Neural cell (in vitro differentiated cells): ENCODE data around the gene ENOX1. TPM values are rescaled to one million over a fixed set of nuclear protein-coding genes. Genes with fewer than 3 reads are reported as not detected.

Source experiments
- H2AFZ ChIP-seq: fragments of 200-600, 300-800 bp; sonication (generic), shearing (Covaris generic); 2 replicates; pipeline ENCODE4 v1.6.0; 2014; ENCODE audit warnings: low read depth, mild to moderate bottlenecking, antibody characterized with exemption, low read length, moderate library complexity
- H3F3A ChIP-seq: fragments of 200-600 bp; shearing (Covaris generic); 2 replicates; pipeline ENCODE4 v1.6.1; 2016; ENCODE audit warnings: mild to moderate bottlenecking, moderate library complexity, mixed read lengths, antibody characterized with exemption, low read length; ENCODE audit not compliant: insufficient read depth, poor library complexity, severe bottlenecking
- H3K27ac ChIP-seq: fragments of 200-600, 300-800 bp; sonication (generic), shearing (Covaris generic); 2 replicates; pipeline ENCODE4 v1.5.1; 2014; ENCODE audit warnings: mild to moderate bottlenecking, low read length, moderate library complexity
- H3K27me3 ChIP-seq: fragments of 300-800, 200-600 bp; sonication (generic), shearing (Covaris generic); 2 replicates; pipeline ENCODE4 v1.6.0; 2014; ENCODE audit warnings: mild to moderate bottlenecking, low read depth, low read length, moderate library complexity; ENCODE audit not compliant: insufficient read depth
- H3K36me3 ChIP-seq: fragments of 300-800, 200-600 bp; sonication (generic), shearing (Covaris generic); 2 replicates; pipeline ENCODE4 v1.5.1; 2014; ENCODE audit warnings: mild to moderate bottlenecking, antibody characterized with exemption, low read length, moderate library complexity; ENCODE audit not compliant: insufficient read depth
- H3K4me2 ChIP-seq: fragments of 300-800, 200-600 bp; sonication (generic), shearing (Covaris generic); 2 replicates; pipeline ENCODE4 v1.6.0; 2014; ENCODE audit warnings: mild to moderate bottlenecking, low read length
- H3K4me3 ChIP-seq: fragments of 300-800, 200-600 bp; sonication (generic), shearing (Covaris generic); 2 replicates; pipeline ENCODE4 v1.5.1; 2014; ENCODE audit warnings: mild to moderate bottlenecking, low read length, moderate library complexity
- H3K79me2 ChIP-seq: fragments of 200-600 bp; shearing (Covaris generic); replicated peaks from 2 replicates; pipeline ENCODE4 v1.6.0; 2014; ENCODE audit warnings: mild to moderate bottlenecking, low read length, moderate library complexity; ENCODE audit not compliant: insufficient read depth
- H3K9ac ChIP-seq: fragments of 300-800, 200-600 bp; sonication (generic), shearing (Covaris generic); 2 replicates; pipeline ENCODE4 v1.6.1; 2016; ENCODE audit warnings: mild to moderate bottlenecking, low read length, mixed read lengths
- H3K9me2 ChIP-seq: fragments of 200-600 bp; shearing (Covaris generic); 2 replicates; pipeline ENCODE4 v1.6.1; 2016; ENCODE audit warnings: mild to moderate bottlenecking, low read length, mixed read lengths; ENCODE audit not compliant: insufficient read depth
- H3K9me3 ChIP-seq: fragments of 200-600, 300-800 bp; sonication (generic), shearing (Covaris generic); 2 replicates; pipeline ENCODE4 v1.6.1; 2016; ENCODE audit warnings: mild to moderate bottlenecking, mixed run types, low read length, moderate library complexity, mixed read lengths
- H4K20me1 ChIP-seq: fragments of 200-600 bp; shearing (Covaris generic); 2 replicates; pipeline ENCODE4 v1.6.1; 2016; ENCODE audit warnings: mild to moderate bottlenecking, mixed run types; ENCODE audit not compliant: insufficient read depth
- EP300 ChIP-seq: fragments of 450-650 bp; conservative IDR thresholded peaks from 2 replicates; pipeline ENCODE4 v1.6.1; 2014; ENCODE audit warnings: antibody characterized with exemption, mild to moderate bottlenecking, moderate library complexity; ENCODE audit not compliant: poor library complexity, severe bottlenecking
- EZH2 ChIP-seq: fragments of 200-600, 300-800 bp; shearing (Covaris generic), sonication (generic); IDR thresholded peaks from 2 replicates; pipeline ENCODE4 v1.6.1; 2014; ENCODE audit warnings: antibody characterized with exemption, low read length, borderline replicate concordance, mild to moderate bottlenecking; ENCODE audit not compliant: insufficient read depth, poor library complexity, severe bottlenecking
- MXI1 ChIP-seq: fragments of 450-650 bp; conservative IDR thresholded peaks from 2 replicates; pipeline ENCODE4 v1.6.1; 2014; ENCODE audit warnings: antibody characterized with exemption, mild to moderate bottlenecking; ENCODE audit not compliant: poor library complexity, severe bottlenecking
- POLR2AphosphoS5 ChIP-seq: IDR thresholded peaks from 2 replicates; pipeline ENCODE4 v1.6.1; 2012
- RAD21 ChIP-seq: fragments of 450-650 bp; conservative IDR thresholded peaks from 2 replicates; pipeline ENCODE4 v1.6.1; 2014; ENCODE audit warnings: antibody characterized with exemption, mild to moderate bottlenecking, moderate library complexity
- SMC3 ChIP-seq: fragments of 450-650 bp; conservative IDR thresholded peaks from 2 replicates; pipeline ENCODE4 v1.6.1; 2014; ENCODE audit warnings: antibody characterized with exemption, mild to moderate bottlenecking, moderate library complexity; ENCODE audit not compliant: poor library complexity
- TAF1 ChIP-seq: IDR thresholded peaks from 2 replicates; pipeline ENCODE4 v1.6.1; 2012; ENCODE audit warnings: low read depth
- polyA plus RNA-seq: library from polyadenylated mRNA; depleted of rRNA; stranded (reverse); fragments of >200 nt; gene quantifications from 2 replicates; pipeline ENCODE4 v1.2.3, GENCODE V29; 2014
- TF ChIP-seq, protein P1 (sequence below): IDR thresholded peaks from 2 replicates; pipeline ENCODE4 v1.6.1; 2012; ENCODE audit warnings: borderline replicate concordance
- TF ChIP-seq, protein P2 (sequence below): fragments of 450-650 bp; IDR thresholded peaks from 2 replicates; pipeline ENCODE4 v1.5.1; 2014; ENCODE audit warnings: antibody characterized with exemption, mild to moderate bottlenecking, moderate library complexity; ENCODE audit not compliant: poor library complexity, severe bottlenecking

Gene ENOX1
- polyA plus RNA-seq, 1 donor from 2014 or later, result 42.6 TPM

- Histone ChIP-seq H3K4me2 (no peak overlapping the region), H3K79me2 (no peaks in the 10 kb centered on the region), H3K27ac (no peak overlapping the region), H4K20me1 (no peaks in the 10 kb centered on the region), H3F3A (no peaks in the 10 kb centered on the region), H3K9ac (no peak overlapping the region), H2AFZ (no peak overlapping the region), H3K9me2 (no peaks in the 10 kb centered on the region), H3K4me3 (no peak overlapping the region), H3K9me3 (no peaks in the 10 kb centered on the region), H3K36me3 (peaks cover 4% of the 10 kb centered on the region), H3K27me3 (no peaks in the 10 kb centered on the region)
- TF ChIP-seq EP300 (no peak), RAD21 (no peak)
These were observed 431.0 kb downstream of the ENOX1 start for GRCh38 chr13:43355774-43356173.

GRCh38 chr13:43354153-43354945 is 432.4 kb downstream of the ENOX1 start:
- TF ChIP-seq RAD21, result no peak
- no peak for TF ChIP-seq POLR2AphosphoS5
- no peak for TF ChIP-seq SMC3
- TF ChIP-seq, protein P1, sequence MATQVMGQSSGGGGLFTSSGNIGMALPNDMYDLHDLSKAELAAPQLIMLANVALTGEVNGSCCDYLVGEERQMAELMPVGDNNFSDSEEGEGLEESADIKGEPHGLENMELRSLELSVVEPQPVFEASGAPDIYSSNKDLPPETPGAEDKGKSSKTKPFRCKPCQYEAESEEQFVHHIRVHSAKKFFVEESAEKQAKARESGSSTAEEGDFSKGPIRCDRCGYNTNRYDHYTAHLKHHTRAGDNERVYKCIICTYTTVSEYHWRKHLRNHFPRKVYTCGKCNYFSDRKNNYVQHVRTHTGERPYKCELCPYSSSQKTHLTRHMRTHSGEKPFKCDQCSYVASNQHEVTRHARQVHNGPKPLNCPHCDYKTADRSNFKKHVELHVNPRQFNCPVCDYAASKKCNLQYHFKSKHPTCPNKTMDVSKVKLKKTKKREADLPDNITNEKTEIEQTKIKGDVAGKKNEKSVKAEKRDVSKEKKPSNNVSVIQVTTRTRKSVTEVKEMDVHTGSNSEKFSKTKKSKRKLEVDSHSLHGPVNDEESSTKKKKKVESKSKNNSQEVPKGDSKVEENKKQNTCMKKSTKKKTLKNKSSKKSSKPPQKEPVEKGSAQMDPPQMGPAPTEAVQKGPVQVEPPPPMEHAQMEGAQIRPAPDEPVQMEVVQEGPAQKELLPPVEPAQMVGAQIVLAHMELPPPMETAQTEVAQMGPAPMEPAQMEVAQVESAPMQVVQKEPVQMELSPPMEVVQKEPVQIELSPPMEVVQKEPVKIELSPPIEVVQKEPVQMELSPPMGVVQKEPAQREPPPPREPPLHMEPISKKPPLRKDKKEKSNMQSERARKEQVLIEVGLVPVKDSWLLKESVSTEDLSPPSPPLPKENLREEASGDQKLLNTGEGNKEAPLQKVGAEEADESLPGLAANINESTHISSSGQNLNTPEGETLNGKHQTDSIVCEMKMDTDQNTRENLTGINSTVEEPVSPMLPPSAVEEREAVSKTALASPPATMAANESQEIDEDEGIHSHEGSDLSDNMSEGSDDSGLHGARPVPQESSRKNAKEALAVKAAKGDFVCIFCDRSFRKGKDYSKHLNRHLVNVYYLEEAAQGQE, result no peak
- TF ChIP-seq EZH2, result no peak
- TF ChIP-seq MXI1, result no peak
- no peak for TF ChIP-seq EP300
- TF ChIP-seq, protein P2, sequence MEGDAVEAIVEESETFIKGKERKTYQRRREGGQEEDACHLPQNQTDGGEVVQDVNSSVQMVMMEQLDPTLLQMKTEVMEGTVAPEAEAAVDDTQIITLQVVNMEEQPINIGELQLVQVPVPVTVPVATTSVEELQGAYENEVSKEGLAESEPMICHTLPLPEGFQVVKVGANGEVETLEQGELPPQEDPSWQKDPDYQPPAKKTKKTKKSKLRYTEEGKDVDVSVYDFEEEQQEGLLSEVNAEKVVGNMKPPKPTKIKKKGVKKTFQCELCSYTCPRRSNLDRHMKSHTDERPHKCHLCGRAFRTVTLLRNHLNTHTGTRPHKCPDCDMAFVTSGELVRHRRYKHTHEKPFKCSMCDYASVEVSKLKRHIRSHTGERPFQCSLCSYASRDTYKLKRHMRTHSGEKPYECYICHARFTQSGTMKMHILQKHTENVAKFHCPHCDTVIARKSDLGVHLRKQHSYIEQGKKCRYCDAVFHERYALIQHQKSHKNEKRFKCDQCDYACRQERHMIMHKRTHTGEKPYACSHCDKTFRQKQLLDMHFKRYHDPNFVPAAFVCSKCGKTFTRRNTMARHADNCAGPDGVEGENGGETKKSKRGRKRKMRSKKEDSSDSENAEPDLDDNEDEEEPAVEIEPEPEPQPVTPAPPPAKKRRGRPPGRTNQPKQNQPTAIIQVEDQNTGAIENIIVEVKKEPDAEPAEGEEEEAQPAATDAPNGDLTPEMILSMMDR, result no peak
- no peak for TF ChIP-seq TAF1
- no peak overlapping the region for H3K9ac ChIP-seq

More at GRCh38 chr13:43354153-43354945, 432.4 kb downstream of the ENOX1 start:
- no peaks in the 10 kb centered on the region for H4K20me1 ChIP-seq
- H3K27me3 ChIP-seq, result no peaks in the 10 kb centered on the region
- no peak overlapping the region for H3K4me3 ChIP-seq
- H3K9me2 ChIP-seq, result no peaks in the 10 kb centered on the region
- H3K36me3 ChIP-seq, result peaks cover 4% of the 10 kb centered on the region
- H3K9me3 ChIP-seq, result no peaks in the 10 kb centered on the region
- no peak overlapping the region for H3K27ac ChIP-seq
- no peak overlapping the region for H3K4me2 ChIP-seq
- no peak overlapping the region for H2AFZ ChIP-seq
- no peaks in the 10 kb centered on the region for H3K79me2 ChIP-seq
- no peaks in the 10 kb centered on the region for H3F3A ChIP-seq
